ENCODE results near the gene MAP7D3.
"Not testable (repeated sequence)": the region's sequence is repeated elsewhere in the genome, so short reads cannot be mapped to it uniquely, and the experiment has no call there.

MAP7D3 gene

DNA sequence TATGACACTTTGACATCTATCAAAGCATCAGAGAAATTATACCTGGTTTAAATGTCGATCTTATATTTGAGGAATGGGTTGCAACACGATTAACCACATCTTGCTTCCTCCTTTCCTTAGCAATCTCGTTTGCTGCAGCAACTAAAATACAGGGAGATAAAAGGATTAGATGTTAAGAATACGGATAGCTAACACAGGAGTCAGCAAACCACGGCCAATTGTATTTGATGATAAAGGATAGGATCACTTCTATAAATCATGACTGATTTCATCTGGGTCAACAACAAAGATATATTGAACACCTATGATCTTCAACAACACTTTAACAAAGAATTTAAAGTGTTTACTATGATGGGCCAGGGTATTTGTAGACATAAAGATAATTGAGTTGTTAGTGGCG, 5.0 kb downstream of the MAP7D3 start:
- DNase-seq: no peak

- not testable (repeated sequence) for DNase-seq
Observed at GRCh38 chrX:136237849-136238248, 13.4 kb downstream of the MAP7D3 start.

DNA sequence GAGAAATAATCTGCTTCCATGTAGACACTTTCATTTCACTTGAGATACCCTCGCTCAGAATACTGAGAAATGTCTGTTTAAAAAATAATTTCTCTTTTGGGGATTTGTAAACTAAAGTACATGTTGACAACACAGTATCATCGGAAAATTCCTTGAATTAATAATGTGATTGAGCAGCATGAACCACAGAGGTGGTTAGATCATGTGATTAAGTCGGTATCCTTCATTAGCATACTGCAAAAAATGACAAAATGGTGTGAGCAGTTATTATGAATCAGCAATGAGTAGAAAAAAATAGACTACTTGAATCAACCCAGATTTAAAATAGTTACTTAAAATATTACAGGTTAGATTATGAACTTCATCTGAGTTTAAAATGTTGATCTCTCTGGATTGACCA, 14.1 kb downstream of the MAP7D3 start:
- DNase-seq: no peak

DNA sequence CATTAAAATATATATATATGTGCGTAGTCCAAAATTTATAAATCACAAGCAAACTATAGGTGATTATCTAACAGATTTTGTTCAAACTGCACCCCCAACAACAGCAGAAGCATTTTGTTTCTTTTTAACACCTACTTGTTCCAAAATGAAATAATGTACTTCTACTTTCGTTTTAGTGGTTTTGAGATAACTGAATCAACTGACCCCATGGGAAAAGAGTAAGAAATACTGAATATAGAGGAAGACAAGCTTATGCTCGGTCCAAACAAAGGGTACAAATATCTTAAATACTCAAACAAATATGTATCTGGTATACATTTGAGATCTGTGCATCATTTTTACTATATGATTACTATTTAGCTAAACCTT, 22.4 kb downstream of the MAP7D3 start:
- DNase-seq: no peak

DNA sequence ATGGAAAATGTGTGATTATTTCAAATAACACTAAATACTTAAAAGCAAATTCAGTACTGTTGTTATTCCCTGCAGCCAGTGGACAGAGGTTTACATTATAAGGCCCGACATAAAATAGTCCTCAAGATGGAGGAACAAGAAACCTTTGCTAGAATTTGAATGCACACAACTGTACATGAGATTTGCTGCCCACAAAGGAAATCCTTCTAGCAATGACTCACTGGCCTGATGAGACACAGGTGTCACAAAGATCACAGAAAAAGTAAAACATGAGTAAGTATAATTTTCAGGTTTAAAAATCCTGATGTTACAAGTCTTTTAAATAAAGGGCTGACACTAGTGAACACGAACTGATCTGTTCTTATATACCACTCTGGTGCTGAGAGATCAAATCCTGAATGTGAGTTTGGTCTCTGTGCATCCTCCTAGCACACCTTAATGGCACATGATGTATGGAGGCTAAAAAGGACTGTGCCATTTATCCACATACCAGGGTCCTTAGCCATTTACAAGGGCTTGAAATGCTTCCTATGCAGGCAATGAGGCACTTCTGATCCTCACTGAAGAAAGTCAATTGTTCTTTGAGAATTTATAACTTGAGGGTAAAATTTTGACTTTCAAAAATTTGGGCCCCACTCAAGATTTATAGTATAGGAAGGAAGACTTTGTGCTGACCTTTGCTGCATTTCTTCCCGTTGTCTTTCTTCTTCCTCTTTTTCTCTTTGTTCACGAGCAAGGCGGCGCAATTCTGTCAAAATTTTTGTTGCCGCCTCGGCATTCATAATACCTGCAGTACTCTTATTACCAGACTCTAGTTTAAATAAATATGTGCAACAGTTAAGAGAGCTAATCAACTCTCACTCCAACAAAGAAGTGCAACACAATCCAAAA, 23.0 kb downstream of the MAP7D3 start:
- DNase-seq: no peak

DNA sequence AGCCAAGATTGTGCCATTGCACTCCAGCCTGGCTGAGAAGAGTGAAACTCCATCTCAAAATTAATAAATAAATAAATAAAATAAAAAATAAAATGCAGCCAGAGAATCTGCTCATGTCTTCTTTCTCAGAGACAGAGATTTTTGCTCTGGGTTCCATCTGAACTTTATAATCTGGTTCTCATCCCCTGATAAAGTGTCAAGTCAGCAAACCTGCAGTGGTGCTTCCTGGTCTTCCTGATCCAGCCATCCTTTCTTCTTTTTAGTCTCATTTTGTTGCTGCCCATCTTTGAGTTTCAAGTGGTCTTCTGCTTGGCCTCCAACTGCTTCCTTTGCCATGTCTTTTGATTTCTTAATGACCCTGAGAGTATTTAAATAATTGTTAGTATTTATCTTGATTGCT, 24.1 kb downstream of the MAP7D3 start:
- no peak for DNase-seq

- no peak for DNase-seq
Observed at GRCh38 chrX:136221851-136222513, 29.2 kb downstream of the MAP7D3 start.

DNA sequence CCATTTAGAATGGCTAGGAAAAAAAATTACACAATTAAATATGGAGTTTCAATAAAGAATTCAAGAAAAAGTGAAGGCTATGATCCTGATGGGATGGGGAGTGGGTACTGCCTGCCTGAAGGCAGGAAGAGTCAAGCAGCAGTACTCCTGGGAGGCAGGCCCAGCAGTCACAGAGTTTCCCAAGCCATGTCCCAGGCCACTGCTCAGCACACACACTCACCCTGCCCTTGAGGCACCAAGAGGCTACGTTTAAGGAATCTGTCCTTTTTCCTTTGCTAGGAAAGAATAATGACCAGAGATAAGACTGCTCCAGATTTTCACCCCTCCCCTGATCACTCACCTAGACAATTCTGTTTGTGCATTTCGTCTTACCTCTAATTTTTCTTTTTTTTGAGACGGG, 30.2 kb downstream of the MAP7D3 start:
- DNase-seq: no peak

- no peak for DNase-seq
Observed at GRCh38 chrX:136220540-136220939, 30.7 kb downstream of the MAP7D3 start.

DNA sequence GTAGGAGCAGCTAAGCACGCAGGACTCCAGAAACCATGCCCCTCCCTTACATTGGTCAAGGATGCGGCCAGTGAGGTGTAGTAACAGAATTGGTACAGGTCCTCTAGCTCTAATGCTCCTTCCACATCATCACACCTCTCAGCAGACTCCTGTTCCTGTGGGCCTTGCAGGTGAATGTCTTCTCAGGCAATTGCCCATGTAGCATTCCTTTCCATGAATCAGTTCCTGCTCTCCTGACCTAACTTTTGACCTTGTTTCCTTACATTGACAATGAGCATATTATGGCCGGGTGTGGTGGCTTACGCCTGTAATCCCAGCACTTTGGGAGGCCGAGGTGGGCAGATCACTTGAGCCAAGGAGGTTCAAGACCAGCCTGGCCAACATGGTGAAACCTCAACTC, 31.3 kb downstream of the MAP7D3 start:
- DNase-seq: no peak

DNA sequence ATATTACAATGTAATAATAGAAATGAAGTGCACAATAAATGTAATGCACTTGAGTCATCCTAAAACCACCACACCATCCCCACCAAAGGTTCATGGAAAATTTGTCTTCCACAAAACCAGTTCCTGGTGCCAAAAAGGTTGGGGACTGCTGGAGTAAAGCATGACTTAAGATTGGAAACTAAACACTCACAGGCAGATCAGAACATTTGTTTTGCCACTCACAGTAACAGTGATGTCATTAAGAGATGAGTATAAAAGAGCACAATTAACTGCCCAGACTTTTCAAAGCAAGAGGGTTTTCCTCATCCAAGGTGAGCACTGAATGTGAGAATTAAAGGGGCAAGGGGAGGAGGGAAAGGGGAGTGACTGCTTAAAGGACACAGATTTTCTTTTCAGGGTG, 35.6 kb downstream of the MAP7D3 start:
- no peak for DNase-seq

DNA sequence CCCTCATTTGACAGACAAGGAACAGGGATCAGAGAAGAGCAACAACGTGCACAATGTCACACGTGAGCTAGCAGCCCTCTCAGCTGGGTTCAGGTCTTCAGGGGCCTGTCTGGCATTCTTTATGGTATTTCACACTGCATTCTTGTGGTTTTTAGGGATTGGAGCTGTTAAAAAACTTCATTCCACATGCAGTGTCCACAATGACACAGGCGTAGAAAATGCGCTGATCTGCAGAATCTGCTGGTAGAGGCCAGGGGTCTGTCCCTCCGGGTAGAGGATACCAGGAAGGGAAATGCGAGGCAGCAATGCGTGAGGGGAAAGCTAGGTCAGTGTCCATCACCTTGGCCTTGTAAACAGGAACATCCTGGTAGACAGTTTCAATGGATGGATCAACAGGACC, 36.6 kb downstream of the MAP7D3 start:
- no peak for DNase-seq

DNA sequence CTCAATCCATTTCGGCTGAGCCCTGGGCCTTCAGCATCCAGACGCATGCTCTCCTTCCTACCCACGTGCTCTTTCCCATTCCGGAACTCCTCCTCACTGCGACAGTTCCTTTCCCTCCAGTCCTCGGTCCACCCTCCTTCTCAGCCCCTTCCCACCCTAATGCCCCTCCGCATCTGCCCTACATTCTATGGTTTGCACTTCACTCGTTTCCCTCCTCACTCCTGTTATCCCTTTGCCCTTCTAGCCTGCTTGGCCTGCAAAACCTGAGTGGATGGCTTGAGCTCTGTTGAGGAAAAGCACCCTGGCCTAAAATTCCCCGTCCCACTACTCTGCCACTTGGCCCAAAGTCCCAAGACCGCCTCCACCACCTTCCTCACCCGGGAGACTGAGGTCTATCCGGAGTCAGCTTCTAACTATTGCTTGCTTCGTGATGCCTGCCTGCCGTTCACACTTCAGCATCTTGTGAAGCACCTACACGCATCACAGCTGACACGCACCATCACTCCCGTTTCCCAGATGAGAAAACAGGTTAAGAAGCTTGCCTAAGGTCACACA, 38.6 kb downstream of the MAP7D3 start:
- no peak for DNase-seq

GRCh38 chrX:136211766-136212556, 39.2 kb downstream of the MAP7D3 start:
- DNase-seq: no peak

DNA sequence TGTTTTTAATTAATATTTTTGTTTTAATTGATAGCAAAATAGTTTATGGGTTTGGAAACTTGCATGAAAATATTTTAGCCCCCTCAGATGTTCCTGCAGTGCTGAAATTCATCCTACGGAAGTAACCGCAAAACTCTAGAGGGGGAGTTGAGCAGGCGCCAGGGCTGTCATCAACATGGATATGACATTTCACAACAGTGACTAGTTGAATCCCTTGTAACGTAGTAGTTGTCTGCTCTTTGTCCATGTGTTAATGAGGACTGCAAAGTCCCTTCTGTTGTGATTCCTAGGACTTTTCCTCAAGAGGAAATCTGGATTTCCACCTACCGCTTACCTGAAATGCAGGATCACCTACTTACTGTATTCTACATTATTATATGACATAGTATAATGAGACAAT, 40.4 kb downstream of the MAP7D3 start:
- DNase-seq: no peak

DNA sequence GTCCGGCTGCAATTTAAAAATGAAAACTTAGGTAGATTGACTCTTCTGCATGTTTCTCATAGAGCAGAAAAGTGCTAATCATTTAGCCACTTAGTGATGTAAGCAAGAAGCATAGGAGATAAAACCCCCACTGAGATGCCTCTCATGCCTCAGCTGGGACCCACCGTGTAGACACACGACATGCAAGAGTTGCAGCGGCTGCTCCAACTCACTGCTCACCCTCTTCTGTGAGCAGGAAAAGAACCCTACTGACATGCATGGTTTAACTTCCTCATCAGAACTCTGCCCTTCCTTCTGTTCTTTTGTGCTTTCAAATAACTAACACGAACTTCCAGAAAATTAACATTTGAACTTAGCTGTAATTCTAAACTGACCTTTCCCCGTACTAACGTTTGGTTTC, 41.0 kb downstream of the MAP7D3 start:
- no peak for DNase-seq

DNA sequence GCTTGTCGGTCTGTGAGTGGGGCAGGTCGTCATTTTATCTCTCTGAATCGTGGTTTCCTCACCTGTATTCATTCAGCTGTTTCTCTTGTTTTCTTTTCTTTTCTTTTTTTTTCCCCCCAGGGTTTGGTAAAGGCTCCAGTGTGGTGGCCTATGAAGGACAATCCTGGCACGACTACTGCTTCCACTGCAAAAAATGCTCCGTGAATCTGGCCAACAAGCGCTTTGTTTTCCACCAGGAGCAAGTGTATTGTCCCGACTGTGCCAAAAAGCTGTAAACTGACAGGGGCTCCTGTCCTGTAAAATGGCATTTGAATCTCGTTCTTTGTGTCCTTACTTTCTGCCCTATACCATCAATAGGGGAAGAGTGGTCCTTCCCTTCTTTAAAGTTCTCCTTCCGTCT, 41.4 kb downstream of the MAP7D3 start:
- DNase-seq: no peak

DNA sequence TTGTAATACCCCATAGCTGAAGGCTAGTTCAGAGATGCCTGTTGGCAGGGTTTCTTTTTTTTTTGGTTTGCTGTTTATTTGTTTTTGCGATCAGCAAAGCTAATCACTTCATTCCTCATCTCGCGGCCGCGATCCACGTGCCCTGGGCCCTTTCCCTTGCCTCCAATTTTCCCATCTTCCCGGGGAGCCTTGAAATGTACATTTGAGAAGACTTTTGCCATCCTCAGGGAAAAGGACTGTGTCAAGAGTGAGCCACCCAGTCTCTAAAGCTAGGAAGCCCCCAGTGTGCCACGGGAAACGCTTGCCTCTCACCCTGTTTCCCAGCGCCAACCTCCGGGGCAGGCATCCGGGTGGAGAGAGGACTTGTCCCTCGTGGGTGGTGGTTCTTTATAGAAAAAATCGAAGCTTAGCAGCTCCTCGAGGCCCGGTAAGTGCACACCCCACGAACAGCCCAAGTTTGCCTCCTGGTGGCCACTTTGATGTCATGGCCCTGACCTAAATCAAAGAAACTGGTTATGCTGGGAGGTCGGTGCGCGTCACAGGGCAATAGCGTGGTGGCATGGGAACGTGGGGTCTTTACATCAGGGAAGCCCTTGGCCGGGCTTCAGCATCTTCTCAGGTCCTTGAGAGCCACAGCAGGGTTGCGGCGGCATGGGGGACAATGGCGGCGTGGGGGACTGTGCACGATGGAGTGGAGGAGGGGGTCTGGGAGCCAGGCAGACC, 42.0 kb downstream of the MAP7D3 start:
- no peak for DNase-seq

DNA sequence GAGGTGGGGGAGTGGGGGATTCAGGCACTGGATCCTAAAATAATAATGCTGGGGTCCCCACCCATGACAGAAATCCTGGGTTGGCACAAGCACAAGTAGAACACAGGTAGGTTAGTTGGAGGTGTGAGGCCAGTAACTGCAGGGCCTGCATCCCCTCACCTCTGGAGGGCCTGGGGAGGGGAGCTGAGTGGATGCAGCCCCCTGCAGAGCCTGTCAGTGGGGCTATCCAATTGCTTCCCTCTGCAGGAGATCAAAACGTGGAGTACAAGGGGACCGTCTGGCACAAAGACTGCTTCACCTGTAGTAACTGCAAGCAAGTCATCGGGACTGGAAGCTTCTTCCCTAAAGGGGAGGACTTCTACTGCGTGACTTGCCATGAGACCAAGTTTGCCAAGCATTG, 43.7 kb downstream of the MAP7D3 start:
- no peak for DNase-seq

DNA sequence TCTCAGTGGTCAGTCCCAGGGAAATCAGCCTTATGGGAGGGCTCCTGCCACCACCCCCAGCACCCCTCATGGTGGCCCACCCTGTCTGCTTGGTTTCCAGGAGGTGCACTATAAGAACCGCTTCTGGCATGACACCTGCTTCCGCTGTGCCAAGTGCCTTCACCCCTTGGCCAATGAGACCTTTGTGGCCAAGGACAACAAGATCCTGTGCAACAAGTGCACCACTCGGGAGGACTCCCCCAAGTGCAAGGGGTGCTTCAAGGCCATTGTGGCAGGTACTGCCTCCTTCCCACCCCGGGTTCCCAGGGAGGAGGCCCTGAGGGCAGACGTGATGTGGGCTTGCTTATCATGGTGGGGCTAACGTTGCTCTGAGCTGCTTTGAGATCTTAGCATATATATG, 44.3 kb downstream of the MAP7D3 start:
- DNase-seq: no peak

DNA sequence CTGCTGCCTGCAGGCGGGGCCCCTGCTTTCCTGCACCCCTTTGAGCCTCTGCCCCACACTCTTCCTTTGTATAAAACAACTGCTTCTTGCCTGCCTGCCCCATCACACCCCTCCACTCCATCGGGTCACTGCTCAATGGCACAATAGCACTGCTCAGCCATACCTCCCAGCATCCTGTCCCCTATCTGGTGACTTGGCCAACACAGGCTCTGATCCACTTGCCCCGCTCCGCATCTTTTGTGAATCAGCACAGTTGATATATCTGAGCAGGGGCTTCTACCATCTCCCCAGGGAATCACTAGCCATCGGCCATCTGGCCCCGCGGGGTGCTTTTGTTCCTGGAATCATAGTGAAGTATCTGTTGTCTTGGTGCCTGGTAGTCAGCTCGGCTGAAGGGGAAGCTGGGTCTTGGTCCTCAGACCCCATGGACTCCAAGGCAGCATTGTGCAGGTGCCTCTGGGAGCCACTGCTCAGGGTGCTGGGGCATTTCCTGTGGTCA, 45.3 kb downstream of the MAP7D3 start:
- no peak for DNase-seq

GRCh38 chrX:136204571-136204970, 46.6 kb downstream of the MAP7D3 start:
- DNase-seq: no peak

DNA sequence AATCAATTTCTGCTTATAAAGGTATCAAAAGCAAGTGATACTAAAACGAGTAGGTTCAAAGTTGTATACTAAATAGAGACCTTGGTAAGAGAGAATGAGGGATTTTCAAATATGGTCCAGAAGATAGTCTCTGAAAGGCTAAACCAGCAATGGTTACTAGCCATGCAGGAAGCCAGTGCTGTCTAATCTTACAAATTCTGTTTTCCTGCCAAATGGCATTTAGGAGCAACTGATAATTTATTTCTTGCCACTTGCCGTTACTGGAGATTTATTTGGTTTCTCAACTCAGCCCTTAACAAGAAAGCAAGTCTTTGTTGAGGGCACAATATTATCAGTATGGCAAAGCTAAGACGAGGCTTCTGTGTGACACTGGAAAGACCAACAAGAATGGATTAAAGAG, 47.2 kb downstream of the MAP7D3 start:
- no peak for DNase-seq

Data from cortex of kidney (tissue), 1 donor.